Measurements from ENCODE around the gene CD163L1.

GRCh38 chr12:7362734-7363133, 81.2 kb downstream of the CD163L1 start:
- TF ChIP-seq POLR2A (IDR thresholded peaks at IDR 0.05) = no peak
- TF ChIP-seq, protein P1, sequence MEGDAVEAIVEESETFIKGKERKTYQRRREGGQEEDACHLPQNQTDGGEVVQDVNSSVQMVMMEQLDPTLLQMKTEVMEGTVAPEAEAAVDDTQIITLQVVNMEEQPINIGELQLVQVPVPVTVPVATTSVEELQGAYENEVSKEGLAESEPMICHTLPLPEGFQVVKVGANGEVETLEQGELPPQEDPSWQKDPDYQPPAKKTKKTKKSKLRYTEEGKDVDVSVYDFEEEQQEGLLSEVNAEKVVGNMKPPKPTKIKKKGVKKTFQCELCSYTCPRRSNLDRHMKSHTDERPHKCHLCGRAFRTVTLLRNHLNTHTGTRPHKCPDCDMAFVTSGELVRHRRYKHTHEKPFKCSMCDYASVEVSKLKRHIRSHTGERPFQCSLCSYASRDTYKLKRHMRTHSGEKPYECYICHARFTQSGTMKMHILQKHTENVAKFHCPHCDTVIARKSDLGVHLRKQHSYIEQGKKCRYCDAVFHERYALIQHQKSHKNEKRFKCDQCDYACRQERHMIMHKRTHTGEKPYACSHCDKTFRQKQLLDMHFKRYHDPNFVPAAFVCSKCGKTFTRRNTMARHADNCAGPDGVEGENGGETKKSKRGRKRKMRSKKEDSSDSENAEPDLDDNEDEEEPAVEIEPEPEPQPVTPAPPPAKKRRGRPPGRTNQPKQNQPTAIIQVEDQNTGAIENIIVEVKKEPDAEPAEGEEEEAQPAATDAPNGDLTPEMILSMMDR (IDR thresholded peaks at IDR 0.05) = no peak
